HUES48 (cell line): ENCODE data around the gene RTL5.

Experiments used
- H3K27ac ChIP-seq: one replicate; pipeline ENCODE4 v1.7.0; 2013; ENCODE audit warnings: low read depth, low read length, inconsistent platforms
- H3K27me3 ChIP-seq: 2 replicates; pipeline ENCODE4 v1.6.1; 2013; ENCODE audit warnings: mild to moderate bottlenecking, low read length; ENCODE audit not compliant: control insufficient read depth, insufficient read depth
- H3K36me3 ChIP-seq: 2 replicates; pipeline ENCODE4 v1.6.1; 2013; ENCODE audit warnings: low read length; ENCODE audit not compliant: control insufficient read depth, insufficient read depth
- H3K4me1 ChIP-seq: 2 replicates; pipeline ENCODE4 v1.6.1; 2013; ENCODE audit warnings: mild to moderate bottlenecking, low read length; ENCODE audit not compliant: control insufficient read depth, insufficient read depth
- H3K4me3 ChIP-seq: 2 replicates; pipeline ENCODE4 v1.5.1; 2013; ENCODE audit warnings: mild to moderate bottlenecking, low read depth, low read length
- H3K9ac ChIP-seq: 2 replicates; pipeline ENCODE4 v1.6.1; 2013; ENCODE audit warnings: mild to moderate bottlenecking, low read depth, low read length, moderate library complexity
- H3K9me3 ChIP-seq: 2 replicates; pipeline ENCODE4 v1.6.1; 2013; ENCODE audit warnings: low read length; ENCODE audit not compliant: control insufficient read depth, insufficient read depth

Gene RTL5

DNA sequence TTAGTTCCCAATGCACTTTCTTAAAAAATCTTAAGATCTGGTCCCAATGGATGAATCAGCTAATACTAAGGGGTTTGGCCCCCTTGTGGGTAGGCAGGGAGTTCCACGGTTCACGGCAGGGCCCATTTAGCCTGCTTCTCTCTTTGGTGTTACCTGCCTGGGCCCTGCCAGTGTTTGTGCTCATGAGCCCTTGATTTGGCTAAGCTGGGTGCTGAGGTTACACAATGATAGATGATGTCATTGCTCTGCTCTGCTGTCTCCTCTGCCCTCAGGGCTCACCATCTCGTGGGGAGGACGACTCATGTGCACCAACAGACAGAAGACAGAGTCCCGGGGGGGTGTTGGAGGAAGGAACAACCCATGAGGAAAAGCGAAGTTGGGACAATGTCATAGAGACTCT is 24.4 kb downstream of the RTL5 start:
- Histone ChIP-seq H3K36me3 (no peaks in the 10 kb centered on the region), H3K27me3 (no peaks in the 10 kb centered on the region), H3K9ac (no peak overlapping the region), H3K27ac (no peak overlapping the region), H3K4me3 (no peak overlapping the region), H3K4me1 (peaks cover 6% of the 10 kb centered on the region), H3K9me3 (peaks cover 14% of the 10 kb centered on the region)

DNA sequence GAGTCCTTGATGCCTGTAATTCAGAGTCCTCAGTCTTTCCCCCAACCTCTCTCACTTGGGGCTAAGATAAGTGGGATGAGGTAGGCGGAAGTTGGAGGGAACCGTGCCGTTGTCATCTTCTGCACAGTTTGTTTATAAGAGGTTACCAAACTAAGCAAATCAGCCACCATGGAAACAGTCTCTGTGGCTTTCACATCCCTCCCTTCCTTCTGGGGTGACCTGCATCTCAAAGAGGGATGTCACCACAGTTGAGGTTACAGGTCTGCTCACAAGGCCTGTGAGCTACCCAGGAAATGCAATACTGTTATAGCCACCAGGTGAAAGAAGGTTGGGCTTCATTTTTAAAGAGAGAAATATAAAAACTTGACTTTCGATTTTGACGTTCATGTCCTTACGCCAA is 26.3 kb downstream of the RTL5 start:
- Histone ChIP-seq H3K27me3 (no peaks in the 10 kb centered on the region), H3K9me3 (peaks cover 5% of the 10 kb centered on the region), H3K27ac (no peak overlapping the region), H3K4me3 (no peak overlapping the region), H3K4me1 (peaks cover 6% of the 10 kb centered on the region), H3K36me3 (no peaks in the 10 kb centered on the region), H3K9ac (no peak overlapping the region)

DNA sequence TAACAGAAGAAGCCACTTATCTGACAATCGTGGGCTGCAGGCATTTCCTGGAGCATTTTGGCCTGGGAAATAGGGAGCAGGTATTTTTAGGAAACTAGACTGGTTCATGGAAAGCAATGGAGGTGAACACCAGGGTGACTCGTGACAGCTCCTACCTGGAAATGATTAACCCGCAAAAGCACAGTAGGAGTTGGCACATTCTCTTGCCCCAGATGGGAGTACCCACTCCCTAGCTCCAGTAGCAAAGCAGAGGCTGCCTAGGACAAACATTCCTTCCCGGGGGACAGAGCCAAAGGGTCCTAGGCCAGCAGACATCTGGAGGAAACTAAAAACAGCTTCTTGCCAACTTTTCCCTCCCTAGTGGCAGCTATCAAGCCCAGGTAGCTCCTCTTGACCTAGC is 29.0 kb downstream of the RTL5 start:
- peaks cover 14% of the 10 kb centered on the region for H3K9me3 ChIP-seq
- H3K4me1 ChIP-seq: no peaks in the 10 kb centered on the region
- H3K27me3 ChIP-seq: no peaks in the 10 kb centered on the region
- H3K36me3 ChIP-seq: no peaks in the 10 kb centered on the region
- no peak overlapping the region for H3K27ac ChIP-seq
- H3K9ac ChIP-seq: no peak overlapping the region
- H3K4me3 ChIP-seq: no peak overlapping the region

DNA sequence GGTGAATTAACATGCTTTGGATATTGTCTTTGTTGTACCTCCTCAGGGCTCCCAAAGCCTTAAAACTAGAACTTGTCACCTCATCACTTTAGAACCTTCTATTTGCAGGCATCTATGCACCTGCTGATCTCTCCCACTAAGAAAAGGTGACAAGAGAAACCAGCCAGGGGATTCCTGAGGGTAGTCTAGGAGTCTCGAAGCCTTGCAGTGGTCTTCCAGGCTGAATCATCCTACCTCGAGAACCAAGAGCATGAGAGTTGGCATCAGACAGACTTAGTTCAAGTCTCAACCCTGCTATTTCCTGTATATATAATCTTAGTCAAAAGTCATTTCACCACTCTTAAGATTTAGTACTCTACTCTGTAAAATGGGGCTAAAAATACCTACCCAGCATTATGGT is 29.6 kb downstream of the RTL5 start:
- H3K9me3 ChIP-seq: peaks cover 14% of the 10 kb centered on the region
- no peak overlapping the region for H3K9ac ChIP-seq
- H3K27me3 ChIP-seq: no peaks in the 10 kb centered on the region
- H3K4me3 ChIP-seq: no peak overlapping the region
- no peaks in the 10 kb centered on the region for H3K4me1 ChIP-seq
- peak overlapping the region; percentile 71 for H3K27ac ChIP-seq
- no peaks in the 10 kb centered on the region for H3K36me3 ChIP-seq

DNA sequence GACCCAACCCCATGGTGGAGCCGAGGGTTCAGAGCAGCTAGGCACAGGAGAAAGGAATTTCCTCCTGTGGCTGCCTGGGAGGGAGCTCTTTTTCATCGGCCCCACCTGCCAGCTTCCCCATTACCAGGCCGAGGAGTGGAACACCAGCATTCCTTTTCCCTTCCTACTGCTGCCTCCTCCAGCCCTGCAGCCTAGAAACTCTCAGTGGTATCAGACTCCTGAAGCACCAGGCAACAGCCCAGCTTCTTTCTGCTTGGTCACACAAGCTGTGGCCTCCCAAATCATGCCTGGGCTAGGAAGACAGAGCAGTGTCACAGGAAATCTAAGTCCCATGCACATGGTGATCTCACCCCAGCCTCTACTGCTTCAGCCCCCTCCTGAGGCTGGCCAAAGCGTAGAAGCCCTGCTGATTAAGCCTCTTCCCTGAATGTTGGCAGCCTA is 30.1 kb downstream of the RTL5 start:
- no peak overlapping the region for H3K4me3 ChIP-seq
- no peaks in the 10 kb centered on the region for H3K27me3 ChIP-seq

DNA sequence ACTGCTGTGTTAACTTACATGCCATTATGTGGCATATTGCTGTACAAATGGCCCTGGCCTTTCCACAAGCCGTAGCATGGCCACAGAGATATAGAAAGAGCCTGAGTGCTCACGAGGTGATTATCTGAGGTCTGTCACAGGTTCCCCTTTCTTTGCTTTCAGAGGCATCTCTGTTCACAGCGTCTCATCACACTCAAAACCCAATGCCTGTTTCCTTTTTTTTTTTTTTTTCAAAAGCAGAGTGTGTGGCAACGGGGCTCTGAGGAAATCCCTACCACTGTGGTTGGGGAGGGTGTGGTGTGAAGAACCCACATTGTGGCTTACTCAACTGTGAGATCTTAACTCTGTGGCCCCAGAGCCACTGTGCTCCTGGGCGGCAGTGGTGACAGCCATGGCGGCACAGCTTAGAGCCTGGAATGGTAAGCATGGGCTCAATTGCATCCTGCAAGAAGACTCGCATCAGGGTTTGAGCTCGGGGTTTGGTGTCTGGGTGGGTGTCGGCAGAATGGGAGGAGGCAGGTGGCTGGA is 30.8 kb downstream of the RTL5 start:
- Histone ChIP-seq H3K4me1 (no peaks in the 10 kb centered on the region), H3K27ac (peak overlapping the region; percentile 71), H3K4me3 (no peak overlapping the region), H3K9me3 (peaks cover 14% of the 10 kb centered on the region), H3K9ac (no peak overlapping the region), H3K36me3 (no peaks in the 10 kb centered on the region), H3K27me3 (no peaks in the 10 kb centered on the region)

More for the DNA sequence above, 30.1 kb downstream of the RTL5 start:
- Histone ChIP-seq H3K27ac (peak overlapping the region; percentile 71), H3K9ac (no peak overlapping the region), H3K36me3 (no peaks in the 10 kb centered on the region), H3K4me1 (no peaks in the 10 kb centered on the region), H3K9me3 (peaks cover 14% of the 10 kb centered on the region)

DNA sequence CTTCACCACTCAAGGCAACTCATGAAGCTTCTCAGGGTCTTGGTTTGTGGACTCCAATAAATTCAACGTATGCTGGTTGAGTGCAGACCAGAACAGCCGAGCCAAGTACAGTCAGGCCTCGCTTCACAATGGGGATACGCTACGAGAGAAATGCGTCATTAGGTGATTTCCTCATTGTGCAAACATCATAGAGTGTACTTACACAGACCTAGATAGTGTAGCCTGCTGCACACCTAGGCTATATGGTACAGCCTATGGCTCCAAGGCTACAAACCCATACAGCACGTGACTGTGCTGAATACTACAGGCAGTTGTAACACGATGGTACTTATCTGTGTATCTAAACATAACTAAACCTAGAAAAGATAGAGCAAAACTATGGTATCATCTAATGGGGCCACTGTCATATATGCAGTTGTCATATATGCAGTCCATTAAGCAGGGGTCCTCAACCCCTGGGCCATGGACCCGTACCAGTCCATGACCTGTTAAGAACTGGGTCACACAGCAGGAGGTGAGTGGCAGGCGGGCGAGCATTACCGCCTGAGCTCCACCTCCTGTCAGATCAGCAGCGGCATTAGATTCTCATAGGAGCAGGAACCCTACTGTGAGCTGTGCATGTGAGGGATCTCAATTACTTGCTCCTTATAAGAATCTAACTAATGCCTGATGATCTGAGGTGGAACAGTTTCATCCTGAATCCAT is 31.5 kb downstream of the RTL5 start:
- no peaks in the 10 kb centered on the region for H3K36me3 ChIP-seq
- no peaks in the 10 kb centered on the region for H3K27me3 ChIP-seq
- H3K9ac ChIP-seq: no peak overlapping the region
- H3K4me3 ChIP-seq: no peak overlapping the region
- peaks cover 12% of the 10 kb centered on the region for H3K9me3 ChIP-seq
- H3K27ac ChIP-seq: no peak overlapping the region
- no peaks in the 10 kb centered on the region for H3K4me1 ChIP-seq

DNA sequence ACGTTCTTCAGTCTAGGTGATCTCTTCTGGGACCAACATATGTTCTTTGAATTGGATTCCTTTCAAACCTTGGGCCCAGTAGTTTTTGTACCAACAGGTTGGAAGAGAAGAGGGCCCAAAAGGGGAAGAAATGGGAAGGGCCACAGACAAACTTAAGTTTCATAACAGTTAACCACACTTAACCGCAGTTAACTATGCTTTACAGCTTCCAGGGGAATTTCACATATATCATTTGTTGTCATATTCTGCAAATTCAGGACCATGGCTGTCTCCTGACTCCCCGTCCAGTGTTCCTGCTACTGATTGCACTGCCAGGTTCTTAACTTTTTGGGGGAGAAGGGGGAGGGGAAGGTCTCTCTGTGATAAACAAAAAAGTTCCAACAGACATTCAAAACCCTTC is 34.6 kb downstream of the RTL5 start:
- Histone ChIP-seq H3K27me3 (no peaks in the 10 kb centered on the region), H3K9ac (no peak overlapping the region), H3K4me1 (no peaks in the 10 kb centered on the region), H3K27ac (no peak overlapping the region), H3K9me3 (peaks cover 12% of the 10 kb centered on the region), H3K4me3 (no peak overlapping the region), H3K36me3 (no peaks in the 10 kb centered on the region)

DNA sequence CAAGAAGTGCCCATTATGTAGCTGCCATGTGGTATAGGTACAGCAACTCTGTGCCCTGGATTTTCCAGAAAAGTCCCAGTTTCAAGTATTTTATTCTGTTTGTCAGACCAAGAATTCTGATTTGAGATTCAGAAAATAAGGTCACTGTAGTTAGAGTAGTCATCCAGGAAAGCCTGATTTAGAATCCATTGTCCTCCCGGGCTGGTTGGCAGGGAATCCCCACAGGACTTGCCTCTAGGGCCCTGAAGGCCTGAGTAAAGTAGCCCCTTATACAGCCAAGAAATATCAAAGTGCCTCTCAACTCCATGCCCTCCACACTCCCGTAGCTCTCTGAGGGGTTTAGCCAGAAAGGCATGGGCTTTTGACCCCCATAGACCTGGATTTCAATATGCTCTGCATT is 36.3 kb downstream of the RTL5 start:
- Histone ChIP-seq H3K36me3 (no peaks in the 10 kb centered on the region), H3K27me3 (no peaks in the 10 kb centered on the region), H3K4me3 (no peak overlapping the region), H3K4me1 (no peaks in the 10 kb centered on the region), H3K9ac (no peak overlapping the region), H3K9me3 (peaks cover 12% of the 10 kb centered on the region), H3K27ac (no peak overlapping the region)

DNA sequence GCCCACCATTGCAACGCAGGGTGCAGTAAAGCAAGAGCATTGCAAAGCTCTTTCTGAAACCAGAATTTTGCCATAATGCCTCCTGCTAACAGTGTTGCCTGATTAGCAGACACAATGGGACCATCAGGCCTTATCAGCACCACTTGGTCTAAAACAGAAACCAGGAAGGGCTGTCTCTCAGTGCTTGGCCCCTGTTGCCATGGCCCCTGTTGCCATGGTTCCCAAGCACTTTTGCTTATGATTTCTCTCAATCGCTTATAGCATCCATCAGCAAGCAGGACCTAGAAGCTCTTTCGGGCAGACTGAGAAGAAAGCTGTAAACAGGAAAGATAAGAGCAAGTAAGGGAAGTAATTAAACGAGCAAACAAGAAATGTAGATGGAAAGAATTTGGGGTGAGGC is 36.8 kb downstream of the RTL5 start:
- no peak overlapping the region for H3K27ac ChIP-seq
- no peak overlapping the region for H3K9ac ChIP-seq
- peaks cover 10% of the 10 kb centered on the region; the same call in 1 of the 2 replicates for H3K9me3 ChIP-seq
- no peaks in the 10 kb centered on the region for H3K27me3 ChIP-seq
- H3K36me3 ChIP-seq: no peaks in the 10 kb centered on the region
- H3K4me1 ChIP-seq: no peaks in the 10 kb centered on the region
- H3K4me3 ChIP-seq: no peak overlapping the region

DNA sequence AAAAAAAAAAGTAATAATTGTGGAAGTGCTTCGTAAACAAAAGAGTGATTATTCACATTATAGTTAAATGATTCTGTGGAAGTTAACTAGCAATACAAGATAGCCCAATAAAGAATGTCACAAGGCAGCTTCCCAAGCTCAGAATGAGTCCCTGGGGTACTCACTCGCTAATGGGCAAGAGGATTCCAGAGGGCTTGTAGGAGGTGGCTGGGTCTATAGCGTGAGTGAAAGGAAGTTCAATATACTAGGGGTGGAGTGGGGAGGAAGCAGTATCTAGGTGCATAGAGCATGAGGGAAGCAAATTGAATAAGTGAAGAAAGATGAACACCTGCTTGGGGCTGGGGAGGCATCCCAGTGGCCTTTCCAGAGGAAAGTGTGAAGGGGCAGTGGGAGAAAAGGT is 42.5 kb downstream of the RTL5 start:
- H3K4me1 ChIP-seq: no peaks in the 10 kb centered on the region
- no peak overlapping the region for H3K9ac ChIP-seq
- H3K4me3 ChIP-seq: no peak overlapping the region
- peaks cover 14% of the 10 kb centered on the region; the same call in 1 of the 2 replicates for H3K9me3 ChIP-seq
- no peaks in the 10 kb centered on the region for H3K27me3 ChIP-seq
- no peak overlapping the region for H3K27ac ChIP-seq
- H3K36me3 ChIP-seq: no peaks in the 10 kb centered on the region
